NCI-H146 (cell line): ENCODE data around the gene TXNDC15.

Experiments used
- DNase-seq: peaks from one replicate; lab custom pipeline; 2025; lab: John Stamatoyannopoulos, UW

TXNDC15 gene

GRCh38 chr5:134920848-134921575 is 46.8 kb downstream of the TXNDC15 start:
- no peak for DNase-seq

DNA sequence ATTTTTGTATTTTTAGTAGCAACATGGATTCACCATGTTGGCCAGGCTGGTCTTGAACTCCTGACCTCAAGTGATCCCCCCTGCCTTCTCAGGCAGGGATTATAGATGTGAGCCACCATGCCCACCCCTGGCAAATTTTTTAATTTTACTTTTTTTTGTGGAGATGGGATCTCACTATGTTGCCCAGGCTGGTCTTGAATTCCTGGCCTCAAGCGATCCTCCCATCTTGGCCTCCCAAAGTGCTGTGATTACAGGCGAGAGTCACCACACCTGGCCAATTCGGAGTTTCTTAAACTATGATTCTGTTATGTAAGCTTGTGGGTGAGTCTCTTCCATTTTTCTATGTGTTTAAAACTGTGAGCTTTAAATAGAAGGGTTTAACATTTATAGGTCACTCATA is 58.3 kb downstream of the TXNDC15 start:
- DNase-seq, result no peak

DNA sequence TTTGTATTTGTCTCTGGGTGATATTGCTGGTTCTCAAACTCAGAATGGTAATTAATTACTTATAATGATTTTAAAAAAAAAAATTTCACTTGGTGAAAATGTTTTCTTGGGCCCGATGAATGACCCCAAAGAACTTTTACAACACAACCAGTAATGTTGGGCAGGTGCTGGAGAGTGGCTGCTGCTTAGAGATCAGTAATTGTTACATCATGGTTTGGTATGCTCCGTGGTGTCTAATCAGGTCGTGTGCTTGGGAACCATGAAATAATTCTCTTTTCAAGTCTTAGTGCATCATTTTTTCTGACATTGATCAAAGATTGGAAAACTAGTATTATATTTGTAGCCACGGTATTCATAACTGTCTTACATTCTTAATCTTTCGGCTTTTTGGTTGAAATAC is 60.0 kb downstream of the TXNDC15 start:
- no peak for DNase-seq

DNA sequence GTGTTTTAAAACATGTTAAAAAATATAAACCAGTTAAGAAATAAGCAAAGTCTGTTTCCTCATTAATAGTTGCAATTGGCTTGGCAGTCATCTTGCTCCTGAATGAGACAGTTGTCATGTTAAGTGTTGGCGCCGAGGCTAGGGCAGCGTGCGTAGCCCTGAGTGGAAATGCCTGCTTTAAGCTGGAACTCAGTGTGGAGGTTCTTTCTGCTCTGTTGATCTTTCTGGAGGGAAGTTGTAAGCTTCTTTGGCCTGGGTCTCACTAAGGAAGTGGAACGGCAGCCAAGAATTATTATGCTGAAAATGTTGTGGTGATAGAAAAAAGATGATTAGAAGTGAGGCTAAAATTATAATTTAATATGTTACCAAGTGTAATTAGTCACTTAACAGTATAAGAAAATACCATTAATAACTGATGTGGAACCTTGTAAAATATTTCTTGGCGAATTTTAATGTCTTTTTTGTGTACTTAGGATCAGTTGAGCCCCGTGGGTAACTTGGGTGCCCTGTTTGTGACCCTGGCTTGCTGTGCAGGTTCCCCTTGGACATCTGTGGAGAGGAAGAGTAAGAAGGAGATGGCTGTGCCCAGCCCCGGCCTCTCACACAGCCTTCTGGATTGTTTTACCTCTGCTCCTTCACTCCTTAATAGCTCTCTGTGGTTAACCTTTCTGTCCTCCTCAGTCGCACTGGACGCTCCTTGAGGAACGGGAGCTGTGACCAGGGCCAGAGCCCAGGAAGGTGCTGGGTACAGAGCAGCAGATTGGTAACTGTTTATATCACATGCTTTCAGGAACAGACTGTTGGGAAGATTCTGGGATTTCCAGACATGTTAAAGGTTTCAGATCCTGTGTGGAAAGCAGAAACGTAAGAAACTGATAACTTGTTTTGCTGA is 61.8 kb downstream of the TXNDC15 start:
- DNase-seq, result no peak

DNA sequence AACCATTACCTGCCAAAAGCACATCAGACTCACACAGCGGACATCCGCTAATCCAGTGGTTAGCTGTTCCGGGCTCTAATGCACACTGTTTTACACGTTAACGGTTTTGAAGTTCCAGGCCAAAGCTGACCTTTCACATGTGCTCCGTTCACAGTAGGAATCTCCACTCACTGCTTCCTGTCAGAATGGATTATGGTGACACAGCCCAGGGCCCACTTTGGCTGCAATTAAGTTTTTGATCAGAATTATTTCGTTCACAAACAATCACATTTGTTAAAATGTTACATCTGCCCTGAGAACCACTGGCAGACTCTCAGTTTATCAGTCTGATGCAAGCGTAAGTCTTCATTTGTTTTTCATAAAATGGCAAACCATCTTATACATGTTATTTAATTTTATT is 63.4 kb downstream of the TXNDC15 start:
- DNase-seq, result no peak

DNA sequence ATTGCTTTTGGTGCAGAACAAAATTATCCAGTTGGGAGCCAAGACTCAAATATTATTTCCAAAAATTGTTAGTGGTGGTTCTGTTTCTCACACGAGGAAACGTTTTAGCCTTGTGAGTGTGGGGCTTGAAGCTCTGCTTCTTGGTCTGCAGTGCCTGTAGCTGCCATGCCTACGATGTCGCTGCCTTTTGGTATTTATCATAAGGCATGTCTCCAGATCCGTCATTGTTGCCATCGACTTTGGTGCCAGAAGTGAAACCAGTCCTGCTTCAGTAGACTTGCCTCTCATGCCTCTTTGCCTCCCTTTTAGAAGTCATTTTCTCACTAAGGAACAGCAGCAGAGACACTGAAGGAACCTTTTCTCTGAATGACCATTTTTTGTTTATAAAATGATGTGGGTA is 63.9 kb downstream of the TXNDC15 start:
- DNase-seq, result no peak

- no peak for DNase-seq
Measured at GRCh38 chr5:134939500-134939899, 65.3 kb downstream of the TXNDC15 start.

GRCh38 chr5:134943547-134943946 is 69.4 kb downstream of the TXNDC15 start:
- no peak for DNase-seq

GRCh38 chr5:134944630-134945029 is 70.5 kb downstream of the TXNDC15 start:
- DNase-seq, result no peak

- no peak for DNase-seq
Measured at GRCh38 chr5:134945041-134945440, 70.9 kb downstream of the TXNDC15 start.

GRCh38 chr5:134948911-134949310 is 74.7 kb downstream of the TXNDC15 start:
- DNase-seq, result no peak

DNA sequence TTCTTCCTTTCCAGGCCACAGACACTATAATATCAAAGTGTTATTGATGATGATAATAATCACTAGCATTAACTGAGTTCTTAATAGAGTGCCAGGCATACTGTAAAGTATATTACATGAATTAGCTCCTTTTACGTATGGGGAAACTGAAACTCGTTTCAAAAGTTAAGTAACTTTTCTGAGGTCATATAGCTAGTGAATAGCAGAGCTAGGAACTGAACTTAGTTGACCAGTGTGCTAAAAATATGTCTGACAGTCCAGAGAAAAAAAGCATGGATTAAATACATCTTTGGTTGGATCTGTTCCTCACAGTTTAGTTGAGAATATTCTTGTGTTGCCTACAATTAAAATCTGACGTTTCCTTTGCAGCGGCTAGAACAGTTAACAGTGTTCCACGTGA is 75.1 kb downstream of the TXNDC15 start:
- DNase-seq, result no peak
